ENCODE data around the gene DUS2. TPM values are rescaled to one million over a fixed set of nuclear protein-coding genes. Genes with fewer than 3 reads are reported as not detected.
"Not testable (repeated sequence)": the region's sequence is repeated elsewhere in the genome, so short reads cannot be mapped to it uniquely, and the experiment has no call there.

The DUS2 gene
- total RNA-seq, 1 experiment from 2014 or later, result 12.1 TPM

DNA sequence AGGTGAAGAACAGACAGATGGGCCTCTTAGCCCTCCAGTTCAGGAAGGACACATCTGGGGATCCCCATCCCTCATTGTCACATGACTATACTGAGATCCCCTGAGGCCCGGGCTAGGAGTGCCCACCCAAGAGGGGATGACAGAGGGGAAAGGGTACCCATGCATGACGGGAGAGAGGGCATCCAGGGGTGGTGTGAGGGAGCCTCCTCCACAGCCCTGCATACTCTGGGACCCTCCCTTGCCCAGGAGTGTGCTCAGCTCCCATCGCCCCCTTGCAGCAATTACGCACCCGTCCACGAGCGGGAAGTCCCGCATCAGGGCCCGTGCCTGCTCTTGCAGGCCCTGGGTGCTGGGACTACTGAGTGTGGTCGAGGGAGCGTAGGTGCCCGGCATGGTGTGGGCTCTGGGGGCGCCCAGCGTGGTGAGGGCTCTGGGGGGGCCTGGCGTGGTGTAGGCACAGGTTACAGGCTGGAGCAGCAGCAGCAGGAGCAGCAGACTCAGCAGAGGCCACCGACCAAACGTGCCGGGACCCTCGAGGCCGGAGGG lies 30.4 kb upstream of the DUS2 start:
- Histone ChIP-seq H3K9me3 (ENCODE audit: control insufficient read depth, insufficient read depth, low read depth, low read length) (no peaks in the 10 kb centered on the region), H3K27me3 (ENCODE audit: control insufficient read depth, insufficient read depth, low read length) (no peaks in the 10 kb centered on the region), H3K27ac (ENCODE audit: low read length) (no peak overlapping the region), H3K36me3 (ENCODE audit: control insufficient read depth, insufficient read depth, low read length) (no peaks in the 10 kb centered on the region), H3K4me1 (ENCODE audit: control insufficient read depth, insufficient read depth, low read length) (peaks cover 4% of the 10 kb centered on the region; the same call in 1 of the 2 replicates), H3K4me3 (ENCODE audit: low read depth in 2 of 2, low read length in 2 of 2) (no peak overlapping the region)
- ChIA-PET CTCF (no interaction called here), POLR2A (no interaction called here)
- intact Hi-C loops (cut with micrococcal nuclease; ENCODE audit: unreplicated experiment), result loop anchor here (5.0 kb wide), 1 partner anchor 50 kb away; no protein-coding TSS in a partner anchor
- ATAC-seq, result peak; percentile 29; the same call in 1 of the 2 replicates
- no peak for DNase-seq (ENCODE audit: low read depth, low spot score)
- TF ChIP-seq, protein P1, sequence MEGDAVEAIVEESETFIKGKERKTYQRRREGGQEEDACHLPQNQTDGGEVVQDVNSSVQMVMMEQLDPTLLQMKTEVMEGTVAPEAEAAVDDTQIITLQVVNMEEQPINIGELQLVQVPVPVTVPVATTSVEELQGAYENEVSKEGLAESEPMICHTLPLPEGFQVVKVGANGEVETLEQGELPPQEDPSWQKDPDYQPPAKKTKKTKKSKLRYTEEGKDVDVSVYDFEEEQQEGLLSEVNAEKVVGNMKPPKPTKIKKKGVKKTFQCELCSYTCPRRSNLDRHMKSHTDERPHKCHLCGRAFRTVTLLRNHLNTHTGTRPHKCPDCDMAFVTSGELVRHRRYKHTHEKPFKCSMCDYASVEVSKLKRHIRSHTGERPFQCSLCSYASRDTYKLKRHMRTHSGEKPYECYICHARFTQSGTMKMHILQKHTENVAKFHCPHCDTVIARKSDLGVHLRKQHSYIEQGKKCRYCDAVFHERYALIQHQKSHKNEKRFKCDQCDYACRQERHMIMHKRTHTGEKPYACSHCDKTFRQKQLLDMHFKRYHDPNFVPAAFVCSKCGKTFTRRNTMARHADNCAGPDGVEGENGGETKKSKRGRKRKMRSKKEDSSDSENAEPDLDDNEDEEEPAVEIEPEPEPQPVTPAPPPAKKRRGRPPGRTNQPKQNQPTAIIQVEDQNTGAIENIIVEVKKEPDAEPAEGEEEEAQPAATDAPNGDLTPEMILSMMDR (IDR thresholded peaks at IDR 0.05), result no peak
- TF ChIP-seq POLR2AphosphoS5 (IDR thresholded peaks at IDR 0.05; ENCODE audit: low read depth, low read length) (no peak), SIN3A (IDR thresholded peaks at IDR 0.05; ENCODE audit: borderline replicate concordance, insufficient read depth, low read depth, low read length) (no peak), TCF7L2 (IDR thresholded peaks at IDR 0.05; ENCODE audit: low read depth, low read length) (no peak)
- TF ChIP-seq, protein P2, sequence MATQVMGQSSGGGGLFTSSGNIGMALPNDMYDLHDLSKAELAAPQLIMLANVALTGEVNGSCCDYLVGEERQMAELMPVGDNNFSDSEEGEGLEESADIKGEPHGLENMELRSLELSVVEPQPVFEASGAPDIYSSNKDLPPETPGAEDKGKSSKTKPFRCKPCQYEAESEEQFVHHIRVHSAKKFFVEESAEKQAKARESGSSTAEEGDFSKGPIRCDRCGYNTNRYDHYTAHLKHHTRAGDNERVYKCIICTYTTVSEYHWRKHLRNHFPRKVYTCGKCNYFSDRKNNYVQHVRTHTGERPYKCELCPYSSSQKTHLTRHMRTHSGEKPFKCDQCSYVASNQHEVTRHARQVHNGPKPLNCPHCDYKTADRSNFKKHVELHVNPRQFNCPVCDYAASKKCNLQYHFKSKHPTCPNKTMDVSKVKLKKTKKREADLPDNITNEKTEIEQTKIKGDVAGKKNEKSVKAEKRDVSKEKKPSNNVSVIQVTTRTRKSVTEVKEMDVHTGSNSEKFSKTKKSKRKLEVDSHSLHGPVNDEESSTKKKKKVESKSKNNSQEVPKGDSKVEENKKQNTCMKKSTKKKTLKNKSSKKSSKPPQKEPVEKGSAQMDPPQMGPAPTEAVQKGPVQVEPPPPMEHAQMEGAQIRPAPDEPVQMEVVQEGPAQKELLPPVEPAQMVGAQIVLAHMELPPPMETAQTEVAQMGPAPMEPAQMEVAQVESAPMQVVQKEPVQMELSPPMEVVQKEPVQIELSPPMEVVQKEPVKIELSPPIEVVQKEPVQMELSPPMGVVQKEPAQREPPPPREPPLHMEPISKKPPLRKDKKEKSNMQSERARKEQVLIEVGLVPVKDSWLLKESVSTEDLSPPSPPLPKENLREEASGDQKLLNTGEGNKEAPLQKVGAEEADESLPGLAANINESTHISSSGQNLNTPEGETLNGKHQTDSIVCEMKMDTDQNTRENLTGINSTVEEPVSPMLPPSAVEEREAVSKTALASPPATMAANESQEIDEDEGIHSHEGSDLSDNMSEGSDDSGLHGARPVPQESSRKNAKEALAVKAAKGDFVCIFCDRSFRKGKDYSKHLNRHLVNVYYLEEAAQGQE (IDR thresholded peaks at IDR 0.05; ENCODE audit: insufficient read depth in 1 of 2, low read depth in 2 of 2, low read length in 1 of 2), result no peak
- no TSS peak for BruUV-seq (replicated peaks)
- in situ Hi-C loops (cut with HindIII; ENCODE audit: low pct_unique_long_range_greater_than_20kb, low sequenced_read_pairs), result no loop called here

DNA sequence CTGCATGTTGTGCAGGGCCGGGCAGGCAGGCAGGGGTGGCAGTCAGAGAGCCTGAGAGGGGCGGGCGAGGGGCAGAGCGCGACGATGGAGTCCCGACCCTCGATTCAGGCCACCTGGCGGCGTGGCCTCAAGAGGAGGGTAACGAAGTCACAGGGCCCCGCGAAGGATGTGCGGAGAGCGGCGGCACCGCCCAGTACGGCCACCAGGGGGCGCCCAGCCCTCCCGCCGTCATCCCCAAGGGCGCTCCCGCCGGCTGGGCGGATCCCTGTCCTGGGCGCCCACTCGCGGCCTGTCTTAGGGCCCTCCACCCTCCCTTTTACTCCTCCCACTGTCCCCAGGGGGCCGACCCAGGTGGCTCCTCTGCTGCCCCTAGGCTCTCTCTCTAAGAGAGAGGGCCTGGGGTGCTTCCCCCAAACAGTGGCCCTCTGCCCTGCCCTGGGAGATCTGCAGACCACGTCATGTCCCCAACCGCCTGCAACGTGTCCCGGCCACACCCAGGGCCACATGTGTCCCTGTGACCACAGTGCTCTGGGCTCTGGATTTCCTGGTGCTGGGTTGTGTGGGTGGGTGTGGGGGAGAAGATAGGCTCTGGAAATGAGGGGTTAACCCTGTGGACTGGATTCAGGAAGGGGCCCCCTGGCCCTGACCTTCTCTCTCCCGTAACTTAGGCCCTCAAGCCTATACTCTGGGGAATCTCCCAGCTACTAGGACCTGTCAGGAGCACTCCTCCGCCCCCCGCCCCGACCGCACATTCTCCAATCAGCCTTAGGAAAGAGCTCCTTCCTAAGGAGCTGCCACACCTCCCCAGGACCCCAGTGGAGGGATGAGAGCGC lies 29.7 kb upstream of the DUS2 start:
- Histone ChIP-seq H3K4me3 (ENCODE audit: low read depth in 2 of 2, low read length in 2 of 2) (peak overlapping the region in 1 of 2 experiments; percentile 26; a peak in 2 of 4 replicates), H3K36me3 (ENCODE audit: control insufficient read depth, insufficient read depth, low read length) (no peaks in the 10 kb centered on the region), H3K4me1 (ENCODE audit: control insufficient read depth, insufficient read depth, low read length) (peaks cover 4% of the 10 kb centered on the region; the same call in 1 of the 2 replicates), H3K27me3 (ENCODE audit: control insufficient read depth, insufficient read depth, low read length) (no peaks in the 10 kb centered on the region), H3K27ac (ENCODE audit: low read length) (peak overlapping the region; percentile 65), H3K9me3 (ENCODE audit: control insufficient read depth, insufficient read depth, low read depth, low read length) (no peaks in the 10 kb centered on the region)
- no TSS peak for BruUV-seq (replicated peaks)
- CTCF ChIA-PET, result interaction anchor here (0.6 kb wide), 2 partner anchors 37 to 268 kb away, joined by 4 to 5 read pairs; no protein-coding TSS in a partner anchor
- TF ChIP-seq, protein P1 (IDR thresholded peaks at IDR 0.05), result peak; percentile 96
- TF ChIP-seq POLR2AphosphoS5 (IDR thresholded peaks at IDR 0.05; ENCODE audit: low read depth, low read length), result no peak
- no peak for DNase-seq (ENCODE audit: low read depth, low spot score)
- intact Hi-C loops (cut with micrococcal nuclease; ENCODE audit: unreplicated experiment) (loop anchor here (5.0 kb wide), 1 partner anchor 49 kb away; no protein-coding TSS in a partner anchor), in situ Hi-C loops (cut with HindIII; ENCODE audit: low pct_unique_long_range_greater_than_20kb, low sequenced_read_pairs) (no loop called here)
- peak; percentile 96 for ATAC-seq
- POLR2A ChIA-PET, result interaction anchor here (0.6 kb wide), 1 partner anchor 26 kb away, joined by 3 read pairs; no protein-coding TSS in a partner anchor

DNA sequence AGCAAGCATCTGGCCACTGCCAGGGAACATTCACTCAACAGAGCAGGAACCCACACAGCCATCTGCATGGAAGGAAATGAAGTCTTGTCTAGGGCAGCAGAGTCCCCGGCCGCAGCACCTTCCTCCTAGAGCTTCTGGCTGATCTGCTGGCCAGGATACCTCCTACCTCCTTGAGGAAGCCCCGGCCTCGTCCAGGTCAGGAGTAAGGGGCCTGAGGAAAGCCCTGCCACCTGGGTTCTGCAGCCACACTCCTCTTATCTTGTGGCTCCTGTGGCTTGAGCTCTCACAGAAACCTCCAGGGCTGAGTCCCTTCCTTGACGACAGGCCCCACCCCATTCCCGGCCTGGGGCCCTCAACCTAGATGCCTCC lies 29.1 kb upstream of the DUS2 start:
- H3K27me3 ChIP-seq (ENCODE audit: control insufficient read depth, insufficient read depth, low read length); BruUV-seq (replicated peaks); in situ Hi-C loops (cut with HindIII; ENCODE audit: low pct_unique_long_range_greater_than_20kb, low sequenced_read_pairs); H3K4me1 ChIP-seq (ENCODE audit: control insufficient read depth, insufficient read depth, low read length); H3K27ac ChIP-seq (ENCODE audit: low read length); H3K4me3 ChIP-seq (ENCODE audit: low read depth in 2 of 2, low read length in 2 of 2); DNase-seq (ENCODE audit: low read depth, low spot score); H3K9me3 ChIP-seq (ENCODE audit: control insufficient read depth, insufficient read depth, low read depth, low read length); H3K36me3 ChIP-seq (ENCODE audit: control insufficient read depth, insufficient read depth, low read length): not testable (repeated sequence)
- peak; percentile 40 for ATAC-seq
- POLR2A ChIA-PET, result interaction anchor here (0.6 kb wide), 1 partner anchor 27 kb away, joined by 3 read pairs; no protein-coding TSS in a partner anchor
- intact Hi-C loops (cut with micrococcal nuclease; ENCODE audit: unreplicated experiment), result loop anchor here (5.0 kb wide), 1 partner anchor 48 kb away; no protein-coding TSS in a partner anchor
- CTCF ChIA-PET, result interaction anchor here (0.6 kb wide), 2 partner anchors 37 to 267 kb away, joined by 4 to 5 read pairs; no protein-coding TSS in a partner anchor

Data from Panc1 (cell line).